T-helper 1 cell treated with Interleukin-12 subunit alpha and Interleukin-12 subunit beta and Interleukin-4 antibody, amounts not matched to agents 30 ng/mL and 1 ng/mL, for 36 hours (primary cell): ENCODE measurements around the gene CXCL12. TPM values are rescaled to one million over a fixed set of nuclear protein-coding genes. Genes with fewer than 3 reads are reported as not detected.

Experiments used
- intact Hi-C: fragments of 100-400 bp; cut with micrococcal nuclease; formaldehyde crosslinking; loops from one replicate; pipeline ENCODE4 v1.15.1; 2024
- total RNA-seq: library from RNA; stranded (reverse); gene quantifications from 2 replicates; pipeline ENCODE4 v1.2.3, GENCODE V29; 2022

CXCL12 gene
- total RNA-seq, 1 donor from 2014 or later = not detected

DNA sequence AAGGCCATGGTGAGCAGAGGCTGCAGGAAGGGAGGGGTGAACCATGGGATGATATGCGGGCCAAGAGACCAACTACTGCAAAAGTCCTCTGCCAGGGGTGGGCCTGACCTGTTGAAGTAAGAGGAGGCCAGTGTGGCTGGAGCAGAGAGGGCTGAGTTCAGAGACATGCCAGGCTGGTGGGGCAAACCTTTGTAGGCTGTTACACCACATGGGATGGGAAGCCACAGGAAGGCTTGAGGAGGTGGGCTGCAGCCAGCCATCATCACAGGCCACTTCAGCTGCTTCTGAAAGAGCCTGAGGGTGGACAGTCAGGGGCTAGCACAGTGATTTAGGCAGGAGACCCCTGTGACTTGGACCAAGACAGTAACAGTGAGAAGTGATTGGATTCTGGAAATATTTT is 20.3 kb downstream of the CXCL12 start:
- intact Hi-C loops = no loop called here

DNA sequence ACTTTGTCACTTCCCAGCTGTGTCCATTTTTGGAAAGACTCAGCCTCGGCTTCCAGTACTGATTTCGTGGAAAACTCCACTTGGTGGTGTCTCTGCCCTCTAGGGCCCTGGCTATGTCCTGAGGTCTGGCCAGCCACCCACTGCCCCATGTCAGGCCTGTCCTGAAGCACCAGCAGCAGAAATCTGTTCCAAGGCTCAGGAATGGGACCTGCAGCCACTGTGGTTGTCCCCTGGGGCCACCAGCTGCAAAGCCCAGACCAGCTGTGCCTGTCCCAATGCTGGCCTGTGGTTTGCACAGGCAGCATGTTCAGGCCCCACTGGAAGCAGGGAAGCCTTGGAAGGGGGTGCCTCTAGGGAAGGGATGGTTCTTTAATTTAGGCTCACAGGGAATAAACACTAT is 21.2 kb downstream of the CXCL12 start:
- intact Hi-C loops = no loop called here

DNA sequence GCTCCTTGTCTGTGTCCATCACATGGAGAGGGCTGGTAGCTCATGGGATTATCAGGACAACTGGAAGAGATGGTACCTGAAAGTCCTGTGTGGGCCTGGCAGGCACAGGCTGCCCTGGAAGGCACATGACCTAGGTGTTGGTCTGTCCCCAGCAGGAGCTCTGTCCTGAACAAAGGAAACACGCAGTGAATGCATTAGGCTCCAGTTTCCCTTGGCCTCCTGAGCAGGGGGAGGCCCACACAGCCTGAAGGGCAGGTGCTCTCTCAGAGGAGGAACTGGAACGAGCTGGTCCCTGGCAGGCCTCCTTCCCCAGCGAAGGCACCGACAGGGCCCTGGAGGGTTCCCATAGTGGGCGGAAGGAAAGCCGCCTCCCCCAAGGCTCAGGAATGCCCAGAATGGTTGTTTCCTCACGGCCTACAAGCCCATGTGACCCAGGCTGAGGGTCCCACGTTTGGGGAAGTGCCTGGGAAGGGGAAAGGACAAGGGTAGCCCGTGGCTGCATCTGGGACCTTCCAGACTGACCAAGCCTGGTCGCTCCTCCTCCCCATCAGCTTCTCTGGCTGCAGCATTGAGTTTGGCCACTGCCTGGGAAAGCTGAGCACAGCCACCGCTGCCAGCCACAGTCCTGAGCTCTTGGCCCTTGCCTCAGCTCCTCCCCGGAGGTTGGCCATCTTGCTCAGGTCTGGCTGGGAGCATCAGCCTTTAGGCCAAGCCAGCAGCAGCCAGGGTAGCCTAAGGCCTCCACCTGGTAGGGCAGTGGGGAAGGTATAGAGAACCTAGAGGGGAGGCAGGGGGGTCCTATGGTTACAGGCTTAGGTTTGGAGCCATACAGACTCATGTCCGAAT is 21.8 kb downstream of the CXCL12 start:
- intact Hi-C loops = no loop called here

DNA sequence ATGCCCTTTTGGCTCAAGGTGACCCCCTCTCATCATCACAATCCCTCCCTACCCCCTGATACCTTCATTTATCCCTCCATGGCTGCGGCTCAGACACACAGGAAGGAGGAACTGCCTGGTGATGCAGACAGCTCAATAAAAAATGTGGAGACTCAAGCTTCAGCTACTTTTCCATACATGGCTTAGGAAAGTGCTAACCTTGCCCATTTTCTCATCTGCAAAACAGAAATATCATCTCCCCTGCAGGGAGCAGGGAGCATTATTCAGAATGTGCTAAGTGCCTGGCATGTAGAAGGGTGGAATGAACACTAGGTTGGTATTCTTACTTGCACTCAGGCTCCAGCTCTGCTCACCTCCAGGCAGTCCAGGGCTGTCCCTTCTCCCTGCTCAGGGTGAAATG is 23.8 kb downstream of the CXCL12 start:
- intact Hi-C loops = no loop called here

DNA sequence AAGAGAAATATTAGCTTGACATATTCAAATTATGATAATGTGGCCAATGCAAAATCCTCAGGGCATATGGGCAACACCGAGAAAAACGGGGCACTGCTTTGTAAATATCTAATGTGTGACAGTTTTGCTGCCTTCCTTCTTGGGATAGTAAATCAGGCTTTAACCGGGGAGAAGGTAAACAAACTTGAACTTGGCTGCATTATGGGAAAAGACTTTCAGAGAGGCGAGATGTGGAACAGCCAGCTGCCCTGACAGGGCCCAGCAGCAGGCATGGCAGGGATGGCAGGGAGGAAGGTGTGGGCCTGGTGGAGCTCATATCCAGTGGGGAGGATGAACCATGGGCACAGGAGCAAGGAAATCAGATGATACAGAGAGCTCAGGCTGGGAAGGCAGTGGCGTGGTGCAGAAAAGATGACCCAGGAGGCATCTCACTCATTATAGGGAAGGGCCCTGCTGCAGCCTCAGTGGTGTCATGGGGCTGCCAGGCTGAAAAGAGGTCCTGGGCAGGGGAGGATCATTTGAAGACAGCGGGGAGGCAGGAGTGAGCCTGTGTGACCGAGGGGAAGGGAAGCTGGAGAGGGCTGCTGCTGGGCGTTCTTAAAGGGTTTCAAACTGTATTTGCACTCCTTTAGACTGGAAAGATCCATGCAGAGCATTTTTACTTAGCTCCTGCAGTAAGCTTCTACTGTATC is 26.7 kb downstream of the CXCL12 start:
- intact Hi-C loops = no loop called here

DNA sequence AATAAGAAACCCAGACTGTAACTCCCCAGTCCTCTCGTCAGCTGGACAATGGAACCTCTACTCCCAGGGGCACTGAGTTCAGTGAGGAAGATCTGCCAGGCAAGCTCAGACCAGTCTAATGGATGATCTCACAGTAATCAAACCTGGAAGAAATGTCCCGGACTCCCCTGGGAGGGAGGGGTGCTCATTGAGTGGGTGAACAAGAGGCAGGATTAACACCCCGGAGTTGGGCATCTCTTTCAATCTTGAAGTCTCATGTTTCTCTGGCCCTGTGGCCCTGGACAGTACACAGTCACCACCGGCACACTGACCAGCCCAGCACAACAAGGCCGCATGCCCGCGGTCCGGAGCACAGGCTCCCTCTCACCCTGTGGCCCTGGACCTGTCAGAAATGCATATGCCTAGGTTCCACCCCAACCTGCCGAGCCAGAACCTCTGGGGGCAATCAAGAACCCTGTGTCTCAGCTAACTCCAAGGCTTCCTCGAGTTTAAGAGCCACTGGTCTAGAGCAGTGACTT is 27.8 kb downstream of the CXCL12 start:
- intact Hi-C loops = no loop called here

DNA sequence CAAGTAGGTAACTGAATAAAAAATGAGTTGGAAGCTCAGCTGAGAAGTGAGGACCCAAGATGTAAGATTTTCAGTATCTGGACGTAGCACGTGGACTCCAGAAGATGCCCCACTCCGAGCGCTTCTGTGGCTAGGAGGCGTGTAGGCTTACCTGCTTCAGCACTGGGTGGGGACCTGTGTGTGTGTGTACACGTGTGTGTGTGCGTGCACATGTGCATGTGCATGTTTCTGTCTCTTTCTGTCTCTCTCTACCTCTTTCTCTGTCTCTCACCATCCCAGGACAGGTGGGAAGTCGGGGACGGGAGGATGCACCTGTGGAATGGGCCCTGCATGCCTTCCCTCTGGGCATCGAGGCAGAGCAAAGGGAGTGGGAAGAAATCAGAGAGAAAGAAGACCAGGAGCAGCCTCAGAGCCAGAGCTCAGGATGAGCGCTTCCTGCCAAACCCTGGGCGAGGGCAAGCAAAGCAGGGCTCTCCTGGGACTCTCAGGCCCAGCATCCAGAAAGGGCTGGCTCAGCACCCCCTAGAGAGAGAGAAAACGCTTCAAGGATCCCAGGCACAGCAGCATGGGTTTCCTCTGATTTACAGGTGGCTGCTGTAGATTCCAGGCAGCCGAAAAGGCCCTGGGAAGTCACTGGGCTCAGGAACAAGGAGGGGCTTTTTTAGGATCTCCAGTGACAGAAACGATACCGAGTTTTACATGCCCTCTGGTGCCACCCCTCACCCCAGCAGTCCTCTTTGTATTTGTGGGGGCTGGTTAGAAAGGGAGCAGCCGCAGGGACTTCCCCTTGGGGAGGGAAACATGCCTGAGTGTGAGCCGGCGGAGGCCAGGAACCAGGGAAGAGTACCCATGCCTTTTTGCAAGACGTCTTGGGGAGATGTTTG is 28.5 kb downstream of the CXCL12 start:
- intact Hi-C loops = no loop called here

DNA sequence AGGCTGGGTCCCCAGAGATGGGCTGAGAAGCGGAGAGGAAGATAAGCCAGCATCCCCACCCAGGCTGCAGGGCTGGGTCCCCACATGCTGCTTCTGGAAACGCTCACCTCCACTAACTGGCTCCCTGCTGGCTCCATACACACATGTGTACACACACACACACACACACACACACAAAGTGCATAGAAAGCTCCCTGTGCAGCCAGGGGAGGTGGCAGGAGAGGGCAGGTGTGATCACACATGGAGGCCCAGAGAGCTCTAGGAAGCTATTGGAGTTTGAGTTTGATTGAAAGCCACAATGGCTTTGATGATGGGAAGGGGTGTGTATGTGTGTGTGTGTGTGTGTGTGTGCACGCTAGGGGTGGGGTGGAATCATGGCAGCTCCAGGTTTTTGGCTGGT is 29.3 kb downstream of the CXCL12 start:
- intact Hi-C loops = no loop called here

DNA sequence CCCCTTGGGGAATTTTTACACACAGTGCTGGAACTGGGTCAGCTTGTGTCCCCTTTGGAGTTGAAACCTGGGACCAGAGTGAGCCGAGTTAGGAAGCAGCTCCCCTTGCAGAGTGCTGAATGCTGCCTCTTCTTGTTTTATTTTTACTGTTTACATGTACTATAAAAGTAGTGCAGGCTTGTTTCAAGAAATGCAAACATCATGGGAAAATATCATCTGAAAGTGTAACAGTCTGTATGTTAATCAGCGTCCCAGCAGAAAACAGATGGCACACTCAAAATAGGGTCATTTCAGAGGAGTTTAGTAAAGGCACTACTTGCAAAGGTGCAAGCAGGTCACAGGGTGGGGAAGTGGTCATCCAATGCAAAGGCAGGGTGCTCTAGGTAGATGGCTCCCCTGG is 30.1 kb downstream of the CXCL12 start:
- intact Hi-C loops = no loop called here

DNA sequence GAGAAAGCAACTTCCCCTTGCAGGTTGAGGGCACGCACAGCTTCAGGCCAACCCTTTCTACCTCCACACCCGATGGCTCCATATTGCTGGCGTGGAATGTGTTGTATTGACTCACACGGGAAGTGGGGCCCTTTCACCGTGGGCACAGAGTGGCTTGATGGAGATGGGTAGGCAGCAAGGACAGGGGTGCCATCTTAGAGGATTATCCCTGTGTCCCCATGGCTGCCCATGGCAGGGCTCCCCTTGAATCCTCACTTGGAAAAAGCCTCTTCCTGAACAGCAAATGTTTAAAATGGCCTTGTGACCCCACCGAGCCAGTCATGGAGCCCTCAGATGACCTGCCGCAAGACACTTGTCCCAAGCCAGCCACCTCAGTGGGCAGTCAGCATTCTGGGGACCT is 31.2 kb downstream of the CXCL12 start:
- intact Hi-C loops = no loop called here

DNA sequence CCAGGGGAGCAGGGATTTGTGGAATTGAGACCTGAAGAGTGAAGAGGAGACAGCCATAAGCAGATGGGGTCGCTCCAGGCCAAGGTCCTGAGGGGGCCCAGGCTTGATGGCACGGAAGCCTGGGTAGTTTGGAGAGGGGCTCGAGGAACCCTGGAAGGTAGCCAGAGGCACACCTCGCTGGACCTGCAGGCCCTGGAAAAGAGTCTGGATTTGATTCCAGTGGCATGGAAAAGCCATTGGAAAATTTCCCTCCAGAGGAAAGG is 31.8 kb downstream of the CXCL12 start:
- intact Hi-C loops = no loop called here

DNA sequence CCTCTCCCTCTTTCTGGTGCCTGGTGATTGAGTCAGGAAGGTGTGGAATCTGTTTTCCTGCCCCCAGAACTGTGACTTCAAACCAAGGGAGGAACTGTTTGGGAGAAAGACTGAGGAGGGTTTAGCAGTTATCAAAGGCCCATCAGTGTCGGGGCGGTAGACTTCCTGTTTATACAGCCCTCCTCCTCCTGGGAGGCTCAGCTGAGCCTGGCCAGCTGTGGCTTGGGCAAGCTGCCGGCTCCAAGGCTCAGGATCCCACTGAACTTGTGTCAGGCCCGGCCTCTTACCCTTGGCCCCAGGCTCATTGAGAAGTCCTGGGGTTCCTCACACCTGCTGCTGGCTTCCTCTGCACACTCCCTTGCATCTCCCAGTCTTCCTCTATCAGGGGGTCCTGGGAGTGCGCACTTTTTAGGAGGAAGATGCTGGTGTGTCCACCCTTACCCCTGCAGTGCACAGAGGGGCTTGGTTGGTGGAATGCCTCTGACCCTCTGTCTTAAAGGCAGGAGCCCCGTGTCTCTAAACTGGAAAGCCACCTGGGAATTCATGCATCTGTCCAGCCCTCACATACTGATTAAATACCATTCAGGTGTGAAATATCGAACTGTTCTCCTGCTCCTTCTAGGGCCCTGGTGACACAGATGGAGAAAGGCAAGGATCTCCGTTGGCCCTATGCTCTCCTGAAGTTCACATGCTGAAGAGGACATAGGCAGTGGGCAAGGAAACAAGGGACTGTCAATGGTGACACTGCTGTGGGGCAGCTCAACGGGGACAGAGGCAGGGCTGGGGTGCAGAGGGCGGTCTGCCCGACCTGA is 32.4 kb downstream of the CXCL12 start:
- intact Hi-C loops = no loop called here

DNA sequence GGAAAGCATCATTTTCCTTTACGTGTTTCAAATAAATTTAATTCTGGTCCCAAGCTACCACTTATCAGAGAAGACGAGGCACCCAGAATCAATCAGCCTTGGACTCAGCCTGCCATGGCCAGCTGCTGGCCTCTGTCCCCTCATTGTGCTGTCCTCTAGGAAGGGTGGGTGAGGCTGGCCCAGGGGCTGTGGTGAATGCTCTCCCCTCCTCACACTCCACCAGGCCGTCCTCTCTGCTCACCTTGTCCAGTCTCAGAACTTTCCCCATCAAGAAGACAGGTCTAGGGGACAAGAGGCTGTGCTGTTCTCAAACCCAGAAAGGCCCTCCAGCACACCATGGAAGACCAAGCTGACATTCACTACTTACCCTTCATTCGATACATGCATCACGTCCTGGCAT is 36.4 kb downstream of the CXCL12 start:
- intact Hi-C loops = no loop called here

DNA sequence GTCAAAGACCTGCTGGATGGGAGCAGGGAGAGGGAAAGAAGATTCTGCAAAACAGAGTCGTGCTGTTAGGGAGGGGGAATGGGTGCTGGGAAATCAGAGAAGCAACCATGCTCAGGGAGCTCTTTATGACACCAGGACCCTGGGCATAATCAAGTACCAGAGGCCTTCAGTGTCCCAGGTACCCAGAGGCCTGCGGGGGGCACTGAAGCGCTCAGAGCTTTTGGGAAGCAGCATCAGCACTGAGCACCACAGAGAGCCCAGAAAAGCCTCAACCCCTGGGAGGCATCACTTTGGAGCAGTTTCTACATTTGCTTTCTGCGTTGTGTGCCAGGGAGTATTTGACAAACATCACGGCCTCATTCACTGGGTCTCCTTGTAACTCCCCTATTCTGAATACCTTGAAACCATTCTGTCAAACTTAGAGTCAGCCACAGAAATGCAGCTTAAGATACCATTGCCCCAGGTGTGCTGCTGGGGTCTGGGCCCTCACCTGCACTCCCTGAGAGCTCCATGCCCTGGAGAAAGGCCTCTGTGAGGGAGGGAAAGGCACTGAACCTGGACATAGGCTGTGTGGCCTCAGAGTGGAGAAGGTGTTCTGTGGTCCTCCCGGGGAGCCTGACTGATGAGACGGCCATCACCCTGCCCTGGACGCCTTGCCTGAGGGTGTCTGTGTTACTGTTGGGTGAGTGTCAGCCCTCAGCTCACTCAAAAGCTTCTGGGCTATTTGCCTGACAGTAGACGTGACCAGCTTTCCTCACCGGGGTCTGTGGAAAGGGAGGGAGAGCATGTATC is 37.1 kb downstream of the CXCL12 start:
- intact Hi-C loops = no loop called here

DNA sequence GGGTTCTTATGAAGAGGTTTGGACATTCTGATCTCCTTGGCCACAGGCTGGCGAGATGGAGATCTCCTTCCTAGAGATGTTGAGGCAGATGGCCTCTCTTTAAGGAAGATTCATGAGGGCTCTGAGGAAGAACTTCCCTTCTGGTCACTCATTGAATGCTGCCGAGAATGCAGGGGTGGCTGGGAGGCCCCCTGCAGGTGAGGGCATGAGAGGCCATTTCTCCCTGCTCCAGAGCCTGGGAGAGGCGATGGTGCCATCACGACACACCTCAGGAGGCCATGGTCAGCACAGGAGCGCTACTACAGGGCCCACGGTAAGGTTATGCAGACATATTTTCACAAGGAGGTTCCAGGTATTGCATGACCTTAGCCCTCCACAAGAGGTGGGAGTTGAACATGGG is 40.2 kb downstream of the CXCL12 start:
- intact Hi-C loops = no loop called here

DNA sequence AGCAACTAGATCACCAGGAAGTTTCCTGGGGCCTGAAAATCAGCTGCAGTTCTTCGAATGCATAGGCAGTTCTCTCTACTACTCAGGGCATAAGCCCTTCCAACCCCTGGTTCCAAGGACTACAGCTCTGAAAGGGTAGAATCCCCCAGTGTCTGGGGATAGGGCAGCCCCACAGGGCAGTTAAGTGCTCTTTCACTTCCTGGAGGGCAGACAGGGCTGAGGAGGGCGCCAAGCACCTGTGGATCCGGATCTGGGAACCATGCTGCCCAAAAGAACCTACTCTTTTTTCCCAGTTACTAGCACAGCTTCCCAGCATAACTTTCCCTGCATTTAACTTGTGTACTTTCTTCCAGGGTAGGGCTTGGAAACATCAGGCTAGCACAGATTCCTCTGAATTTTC is 41.1 kb downstream of the CXCL12 start:
- intact Hi-C loops = no loop called here

DNA sequence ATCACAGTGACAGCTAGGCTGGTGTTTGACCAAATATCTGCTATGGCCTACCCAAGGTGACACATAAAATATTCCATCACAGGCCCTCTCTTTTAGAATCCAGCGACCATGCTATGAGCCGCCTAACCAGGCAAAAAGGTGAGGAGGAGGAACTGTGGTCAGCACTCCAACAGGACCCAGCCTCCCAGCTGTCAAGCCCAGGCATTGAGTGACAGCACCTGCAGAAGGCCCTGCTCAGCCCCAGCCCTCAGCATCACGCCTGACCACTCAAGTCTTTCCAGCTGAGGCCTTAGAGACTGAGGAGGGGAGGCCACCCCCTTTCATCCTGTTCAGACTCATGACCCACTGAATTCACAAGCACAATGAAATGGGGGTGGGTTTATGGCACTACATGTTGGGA is 43.0 kb downstream of the CXCL12 start:
- intact Hi-C loops = no loop called here

DNA sequence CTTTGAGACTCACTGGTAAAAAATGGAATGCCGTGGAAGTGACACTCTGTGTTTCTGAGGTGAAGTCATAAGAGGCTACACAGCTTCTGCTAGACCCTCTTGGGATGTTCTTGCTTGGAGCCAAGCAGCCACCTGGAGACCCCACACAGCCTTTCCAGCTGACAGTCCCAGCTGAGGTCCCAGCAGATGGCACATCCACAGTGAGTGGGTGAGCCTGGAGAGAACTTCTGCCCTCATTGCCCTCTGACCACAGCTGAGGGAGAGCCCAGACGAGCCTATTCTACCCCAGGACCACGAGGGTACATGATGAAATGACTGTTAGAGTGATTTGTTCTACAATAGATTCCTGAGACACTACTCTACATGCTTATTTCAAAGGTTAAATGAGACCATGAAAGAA is 44.3 kb downstream of the CXCL12 start:
- intact Hi-C loops = no loop called here

DNA sequence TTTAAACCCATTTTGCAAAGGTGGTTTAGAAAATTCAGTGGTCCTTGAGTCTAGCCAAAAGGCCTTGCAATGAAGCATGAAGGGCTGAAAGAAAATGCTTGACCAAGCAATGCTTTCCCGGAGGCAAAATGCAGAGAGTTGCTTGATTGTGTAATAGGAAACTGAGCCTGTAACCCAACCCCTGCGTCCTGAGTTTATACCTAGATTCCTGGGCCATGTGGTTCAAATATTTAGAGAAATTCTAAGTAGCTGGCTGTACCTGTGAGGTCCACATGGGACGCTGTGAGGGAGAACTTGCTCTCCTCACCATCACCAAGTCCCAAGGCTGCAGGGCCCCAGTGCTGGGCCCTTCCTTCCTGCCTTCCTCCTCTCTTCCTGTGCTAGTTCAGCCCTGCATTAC is 45.7 kb downstream of the CXCL12 start:
- intact Hi-C loops = no loop called here

DNA sequence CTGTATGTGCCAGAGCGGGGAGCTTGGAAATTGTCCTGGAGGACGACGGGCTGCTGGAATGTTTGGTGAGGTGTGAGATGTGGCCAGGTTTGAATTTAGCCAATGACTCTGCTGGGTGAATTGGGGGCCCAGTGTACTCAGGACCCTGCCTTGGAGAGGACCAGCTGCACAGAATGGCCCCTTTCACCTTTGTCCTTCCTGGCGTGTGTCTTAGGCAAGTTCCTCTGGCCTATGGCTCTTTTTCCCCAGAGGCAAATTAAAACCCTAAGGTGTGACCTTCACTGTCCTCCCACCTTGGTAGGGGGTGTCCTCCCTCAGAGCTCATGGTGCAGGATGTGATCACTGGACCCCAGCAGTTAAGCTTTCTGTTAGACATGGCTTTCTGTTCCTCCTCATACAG is 47.8 kb downstream of the CXCL12 start:
- intact Hi-C loops = no loop called here
